ENCODE measurements around the gene SLC1A2. TPM values are rescaled to one million over a fixed set of nuclear protein-coding genes. Genes with fewer than 3 reads are reported as not detected.

SLC1A2 gene
- total RNA-seq, 1 experiment from 2014 or later: 0.25 TPM

DNA sequence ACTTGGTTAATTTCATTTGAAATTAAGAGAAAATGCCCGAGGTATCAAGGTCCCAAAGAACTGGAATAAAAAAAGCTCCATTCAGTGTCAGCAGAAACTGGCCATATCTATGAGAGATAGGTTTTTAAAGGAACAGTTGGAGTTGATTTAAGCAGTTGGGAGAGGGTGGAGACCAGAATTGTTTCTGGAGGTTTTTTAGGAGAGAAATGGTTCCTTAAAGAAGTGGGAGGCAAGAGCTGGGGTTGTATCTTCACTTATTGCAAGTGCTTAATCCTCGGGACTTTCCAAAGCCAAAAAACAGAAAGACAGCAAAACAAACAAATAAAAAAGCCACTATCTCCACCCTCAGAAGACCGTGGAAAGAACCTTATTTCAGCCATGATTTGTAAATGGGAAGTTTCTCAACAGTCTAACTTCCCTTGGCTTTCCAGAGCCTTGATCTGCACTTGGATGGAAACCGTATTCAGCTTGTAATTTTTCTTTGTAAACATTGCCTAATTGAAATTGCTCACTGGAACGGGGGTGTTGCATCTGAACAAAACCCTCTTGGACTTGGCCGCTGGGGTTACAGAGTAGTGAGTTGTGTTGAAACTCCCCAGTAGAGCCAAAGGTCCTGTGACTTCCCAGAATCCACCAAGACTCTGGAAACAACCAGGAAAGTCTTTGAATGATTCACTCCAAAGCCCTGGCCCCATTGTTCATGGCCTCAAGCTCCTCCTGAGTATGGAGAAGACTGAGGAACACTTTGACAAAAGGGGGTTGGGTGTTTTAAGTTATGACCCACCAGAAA is 115.6 kb downstream of the SLC1A2 start:
- CTCF ChIA-PET: interaction anchor here (1.0 kb wide), 1 partner anchor 304 kb away, joined by 3 read pairs; no protein-coding TSS in a partner anchor

More for the DNA sequence above, 115.6 kb downstream of the SLC1A2 start:
- Histone ChIP-seq H3K36me3 (ENCODE audit: control insufficient read depth in 1 of 2, insufficient read depth in 2 of 2, low read length in 2 of 2) (no peaks in the 10 kb centered on the region), H4K20me1 (ENCODE audit: insufficient read depth) (no peaks in the 10 kb centered on the region), H2AFZ (ENCODE audit: low read depth, low read length, poor library complexity, severe bottlenecking) (no peak overlapping the region), H3K4me2 (ENCODE audit: low read length) (no peak overlapping the region), H3K79me2 (ENCODE audit: insufficient read depth, low read length) (no peaks in the 10 kb centered on the region), H3K27me3 (ENCODE audit: insufficient read depth, low read length) (no peaks in the 10 kb centered on the region), H3K4me3 (replicated peaks in 1 of 2; ENCODE audit: low read depth in 1 of 2, low read length in 2 of 2) (no peak overlapping the region), H3K27ac (ENCODE audit: low read depth, low read length) (no peak overlapping the region), H3K9me3 (ENCODE audit: control insufficient read depth in 1 of 2, insufficient read depth in 1 of 2, low read depth in 1 of 2, low read length in 2 of 2) (no peaks in the 10 kb centered on the region), H3K9ac (ENCODE audit: low read length) (no peak overlapping the region), H3K4me1 (ENCODE audit: control insufficient read depth in 1 of 2, insufficient read depth in 2 of 2, low read length in 2 of 2) (no peaks in the 10 kb centered on the region; a peak in 1 of 4 replicates), H3K9me2 (ENCODE audit: insufficient read depth) (no peaks in the 10 kb centered on the region)
- DNase-seq (ENCODE audit: low read depth, low spot score): no peak
- intact Hi-C loops (cut with micrococcal nuclease): no loop called here
- no peak for TF ChIP-seq SP1 (IDR thresholded peaks at IDR 0.05; ENCODE audit: low read depth)
- TF ChIP-seq, protein P1, sequence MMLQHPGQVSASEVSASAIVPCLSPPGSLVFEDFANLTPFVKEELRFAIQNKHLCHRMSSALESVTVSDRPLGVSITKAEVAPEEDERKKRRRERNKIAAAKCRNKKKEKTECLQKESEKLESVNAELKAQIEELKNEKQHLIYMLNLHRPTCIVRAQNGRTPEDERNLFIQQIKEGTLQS (IDR thresholded peaks at IDR 0.05): no peak
- no peak for TF ChIP-seq CEBPB (IDR thresholded peaks at IDR 0.05; ENCODE audit: low read depth)
- TF ChIP-seq RAD21 (IDR thresholded peaks at IDR 0.05; ENCODE audit: low read depth): no peak
- no peak for TF ChIP-seq SIN3A (IDR thresholded peaks at IDR 0.05; ENCODE audit: low read depth)
- no peak for TF ChIP-seq EZH2 (IDR thresholded peaks at IDR 0.05)
- TF ChIP-seq CTCF (IDR thresholded peaks at IDR 0.05 in 2 of 3, conservative IDR thresholded peaks at IDR 0.05 in 1 of 3; ENCODE audit: borderline replicate concordance in 1 of 3, insufficient read depth in 1 of 3, low read depth in 2 of 3, low read length in 2 of 3): no peak
- TF ChIP-seq EGR1 (IDR thresholded peaks at IDR 0.05; ENCODE audit: low read depth): no peak
- no peak for TF ChIP-seq JUND (IDR thresholded peaks at IDR 0.05)
- RAD21 ChIA-PET (ENCODE audit: low non-redundant PET in 1 of 2, low total read pairs in 2 of 2, uncharacterized antibody in 2 of 2, unreplicated experiment in 2 of 2): no interaction called here
- BruUV-seq (replicated peaks): no TSS peak
- no peak for ATAC-seq
- POLR2A ChIA-PET: no interaction called here

Measured in HCT116 (cell line).